Stimulated activated CD4-positive, alpha-beta T cell treated with anti-CD3 and anti-CD28 coated beads, Interleukin-15, amount 100 ng/mL, for 24 hours (primary cell): Measurements from ENCODE around the gene MXI1.
"Not testable (repeated sequence)": the region's sequence is repeated elsewhere in the genome, so short reads cannot be mapped to it uniquely, and the experiment has no call there.

Source experiments
- DNase-seq: peaks from one replicate; pipeline ENCODE4 v3.0.0-alpha.2; 2020

Gene MXI1

DNA sequence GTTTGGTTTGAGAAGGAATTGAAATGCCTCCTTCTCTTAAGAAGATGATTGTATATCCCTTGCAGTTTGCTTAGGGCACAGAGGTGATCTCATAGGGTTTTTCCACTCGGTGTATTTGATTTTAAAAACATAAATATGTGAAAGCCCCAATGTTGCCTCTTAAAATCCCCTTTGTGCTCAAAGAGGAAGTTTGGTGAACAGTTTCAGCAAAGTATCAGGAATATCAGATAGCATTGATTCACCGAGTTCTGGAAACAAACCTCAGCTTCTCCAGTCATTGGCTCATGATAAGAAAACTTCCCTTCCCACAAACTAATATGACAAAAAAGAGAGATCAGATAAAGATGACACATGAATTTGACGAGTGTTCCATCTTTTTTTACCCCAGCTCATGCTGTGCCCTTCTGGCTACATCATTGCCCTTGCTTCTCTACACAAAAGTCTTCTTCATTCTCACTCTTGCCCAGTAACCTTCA lies 117.4 kb downstream of the MXI1 start:
- DNase-seq = no peak

DNA sequence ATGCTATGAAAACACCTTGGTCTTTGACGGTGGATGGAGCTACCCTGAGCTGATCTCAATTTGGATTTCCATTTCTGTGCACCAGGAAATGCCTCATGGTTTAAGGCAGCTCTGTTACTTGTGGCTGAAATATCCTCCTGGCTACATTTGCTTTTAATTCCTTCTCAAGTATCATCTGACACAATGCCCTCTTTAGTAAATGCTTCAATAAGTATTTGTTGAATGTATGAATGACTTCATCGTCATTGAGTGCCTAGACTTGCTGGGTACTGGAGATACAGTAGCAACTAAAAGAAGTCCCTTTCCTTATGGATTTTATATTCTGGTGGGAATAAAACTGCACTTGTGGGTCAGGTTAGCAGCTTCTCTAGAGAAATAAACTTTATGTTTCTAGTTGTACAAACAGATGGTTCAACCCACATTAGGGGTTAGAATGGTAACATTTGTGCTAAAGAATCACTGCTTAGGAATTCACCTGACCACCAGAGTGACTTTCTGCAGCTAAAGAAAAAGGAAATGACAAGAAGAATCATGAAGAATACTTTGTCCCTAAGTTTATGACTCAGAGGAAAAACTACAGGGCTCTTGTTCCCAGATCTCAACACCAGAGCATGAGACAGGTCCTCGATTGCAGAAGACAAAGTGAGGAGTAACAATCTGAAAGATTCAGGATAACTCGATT lies 119.1 kb downstream of the MXI1 start:
- no peak for DNase-seq

DNA sequence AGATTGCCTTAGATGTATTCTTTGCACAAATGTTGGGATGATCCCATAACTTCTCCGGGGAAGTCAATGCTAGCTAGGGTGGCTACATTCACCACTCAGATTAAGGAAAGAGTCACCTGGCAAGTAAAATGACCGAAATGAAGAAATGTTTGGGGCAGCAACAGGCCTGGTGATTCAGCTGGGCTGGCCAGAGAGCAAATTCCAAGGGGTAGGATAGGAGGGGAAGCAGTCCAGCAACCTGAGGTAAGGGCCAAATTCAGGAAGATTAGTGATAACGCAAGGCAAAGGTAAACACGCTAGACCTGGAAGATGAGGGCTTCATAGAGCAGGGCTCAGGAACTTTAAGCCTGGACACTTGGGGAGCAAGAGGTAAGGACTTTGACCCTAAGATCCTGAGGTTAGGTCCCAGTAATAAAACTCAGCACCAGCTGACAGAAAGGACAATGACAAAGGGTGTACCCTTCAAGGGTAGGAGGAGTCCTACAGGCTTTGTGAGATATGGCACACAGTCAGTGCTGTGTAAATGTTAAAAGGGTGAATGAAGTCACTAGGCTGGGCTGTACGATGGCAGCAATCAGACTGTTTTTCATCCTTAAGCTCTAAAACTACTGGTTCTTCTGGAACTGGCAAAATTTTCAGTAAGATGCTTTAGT lies 120.0 kb downstream of the MXI1 start:
- DNase-seq = no peak

DNA sequence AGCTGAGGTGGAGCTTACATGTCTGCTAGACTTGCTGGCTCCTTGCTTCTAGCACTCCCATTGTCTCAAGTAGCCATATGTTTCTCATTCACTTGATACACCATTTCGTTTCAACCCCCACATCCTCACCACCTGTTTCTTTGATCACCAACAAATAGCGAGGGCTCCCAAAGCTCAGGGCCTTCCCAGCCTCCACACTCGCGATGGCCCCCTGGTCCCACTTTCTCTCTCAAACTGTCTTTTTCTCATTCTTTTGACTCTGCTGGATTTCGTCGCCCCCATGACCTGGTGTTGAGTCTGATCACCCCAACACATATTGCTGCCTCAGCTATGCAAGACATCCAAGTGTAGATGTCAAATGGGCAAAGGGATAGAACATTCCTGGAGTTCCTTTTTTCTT lies 123.3 kb downstream of the MXI1 start:
- no peak for DNase-seq

DNA sequence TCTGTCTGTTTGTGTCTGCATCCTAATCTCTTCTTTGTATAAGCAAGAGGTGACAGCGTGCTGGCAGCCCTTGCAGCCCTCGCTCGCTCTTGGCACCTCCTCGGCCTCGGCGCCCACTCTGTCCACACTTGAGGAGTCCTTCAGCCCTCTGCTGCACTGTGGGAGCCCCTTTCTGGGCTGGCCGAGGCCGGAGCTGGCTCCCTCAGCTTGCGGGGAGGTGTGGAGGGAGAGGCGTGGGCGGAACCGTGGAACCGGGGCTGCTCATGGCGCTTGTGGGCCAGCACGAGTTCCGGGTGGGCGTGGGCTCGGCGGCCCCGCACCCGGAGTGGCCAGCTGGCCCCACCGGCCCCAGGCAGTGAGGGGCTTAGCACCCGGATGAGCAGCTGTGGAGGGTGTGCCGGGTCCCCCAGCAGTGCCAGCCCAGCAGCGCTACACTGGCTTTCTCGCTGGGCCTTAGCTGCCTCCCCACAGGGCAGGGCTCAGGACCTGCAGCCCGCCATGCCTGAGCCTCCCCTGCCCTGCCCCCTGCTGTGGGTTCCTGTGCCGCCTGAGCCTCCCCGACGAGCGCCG lies 123.9 kb downstream of the MXI1 start:
- DNase-seq = not testable (repeated sequence)

DNA sequence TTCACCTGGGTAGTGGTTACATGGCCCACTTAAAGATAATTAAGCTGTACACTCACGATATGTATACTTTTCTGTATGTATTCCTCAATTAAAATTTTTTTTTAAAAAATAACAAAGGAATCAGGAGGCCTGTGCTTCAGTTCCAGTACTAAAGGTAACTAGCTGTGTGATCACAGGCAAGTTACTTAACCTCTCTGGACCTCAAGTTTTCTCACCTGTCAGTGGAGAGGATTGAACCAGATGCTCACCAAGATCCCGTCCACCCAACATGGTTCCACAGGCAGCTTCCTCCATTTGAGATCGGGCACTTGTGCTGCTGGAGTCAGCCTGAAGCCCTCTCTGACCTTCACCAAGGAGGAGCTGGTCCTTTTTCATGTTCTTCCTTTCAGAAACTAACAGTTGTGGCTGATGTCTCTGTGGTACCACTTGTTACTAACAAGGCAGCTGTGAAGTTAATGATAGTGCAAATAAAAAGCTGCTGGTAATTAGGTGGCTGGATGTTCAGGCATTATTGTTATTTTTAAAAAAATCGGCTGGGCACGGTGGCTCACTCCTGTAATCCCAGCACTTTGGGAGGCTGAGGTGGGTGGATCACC lies 126.8 kb downstream of the MXI1 start:
- DNase-seq = no peak

DNA sequence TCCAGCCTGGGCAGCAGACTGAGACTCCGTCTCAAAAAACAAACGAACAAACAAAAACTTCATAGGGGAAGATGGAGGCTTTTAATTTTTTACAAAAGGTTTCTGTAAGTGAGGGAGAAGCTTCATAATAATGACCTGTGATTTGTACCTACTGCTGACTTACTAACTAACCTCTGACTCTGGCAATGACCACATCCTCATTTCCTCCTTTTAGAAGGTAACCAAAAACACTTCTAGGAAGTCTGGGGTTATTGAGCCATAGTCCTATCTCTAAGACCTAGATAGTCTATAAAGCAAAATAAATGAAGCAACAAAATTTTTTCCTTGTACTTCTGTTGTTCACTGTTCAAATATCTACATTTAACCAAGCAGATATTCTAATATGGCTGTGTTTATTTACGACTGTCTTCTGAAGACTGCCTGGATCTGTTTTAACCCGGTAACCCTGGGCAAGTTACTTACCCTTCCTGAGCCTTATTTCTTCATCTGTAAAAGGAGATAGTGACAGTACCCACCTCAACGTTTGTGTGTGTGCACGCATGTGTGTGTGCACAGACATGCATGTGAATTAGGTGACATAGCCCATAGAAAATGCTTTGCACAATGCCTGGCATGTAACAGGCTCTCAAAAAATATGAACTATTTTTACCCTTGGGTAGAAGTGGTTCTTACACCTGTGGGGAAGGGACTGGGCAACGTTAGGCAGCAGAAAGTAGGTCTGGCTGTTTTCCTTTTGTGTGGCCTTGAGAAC lies 128.1 kb downstream of the MXI1 start:
- no peak for DNase-seq

DNA sequence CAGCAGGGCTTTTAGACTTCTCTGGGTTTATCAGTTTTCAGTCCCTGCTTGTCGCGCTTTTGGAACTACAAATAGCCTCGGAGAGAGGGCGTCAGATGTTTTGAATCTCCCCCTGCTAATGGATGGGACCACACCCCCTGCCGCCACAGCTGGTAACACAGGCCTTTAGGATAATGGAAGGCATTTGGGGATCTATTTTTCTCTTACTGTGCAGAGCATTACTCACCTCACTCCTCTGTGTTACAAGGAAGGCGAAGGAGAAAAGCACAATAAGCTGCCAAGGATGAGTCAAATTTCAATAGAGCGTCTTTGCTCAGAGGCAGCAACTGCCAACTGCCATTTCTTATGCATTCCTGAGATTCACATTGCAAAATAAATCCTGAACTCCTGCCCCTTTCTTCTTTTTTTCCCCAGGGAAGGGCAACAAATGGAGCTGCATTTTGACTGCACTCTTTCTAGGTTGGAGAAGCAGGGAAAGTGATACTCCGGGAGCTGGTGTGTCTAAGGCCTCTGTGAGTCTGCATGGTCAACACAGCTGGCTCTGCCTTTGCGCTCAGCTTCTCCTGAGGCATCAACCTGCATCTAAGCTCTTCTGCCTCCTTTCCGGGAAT lies 128.8 kb downstream of the MXI1 start:
- no peak for DNase-seq
